ENCODE data around the gene TTC39A.

DNA sequence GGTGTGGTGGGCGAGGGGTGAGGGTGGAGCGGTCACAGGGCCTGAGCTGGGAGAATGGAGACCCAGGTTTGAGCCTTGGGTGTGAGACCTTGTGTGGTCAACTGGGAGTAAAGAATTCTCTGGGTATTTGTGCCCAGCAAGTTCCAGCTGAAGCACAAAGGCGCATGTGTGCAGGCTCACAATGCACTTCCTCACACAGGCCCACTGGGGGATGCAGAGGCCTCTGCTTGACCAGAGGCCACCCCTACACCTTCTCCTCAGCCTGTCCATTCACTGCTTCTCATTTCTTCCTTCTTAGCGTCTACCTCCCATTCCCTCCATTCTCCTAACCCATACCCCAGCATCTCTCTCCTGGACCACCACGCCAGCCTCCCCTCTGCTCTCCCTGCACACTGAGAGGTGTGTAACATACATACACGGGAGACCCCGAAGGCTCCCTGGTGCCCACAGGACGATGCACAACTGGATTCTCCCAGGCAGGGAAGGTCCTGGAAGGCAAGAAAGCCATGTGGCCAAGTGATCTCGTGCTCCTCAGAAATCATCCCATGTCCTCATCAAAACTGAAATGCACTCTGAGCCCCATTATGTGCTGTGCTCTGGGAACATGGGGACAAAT, 12.3 kb upstream of the TTC39A start:
- TF ChIP-seq, protein P1, sequence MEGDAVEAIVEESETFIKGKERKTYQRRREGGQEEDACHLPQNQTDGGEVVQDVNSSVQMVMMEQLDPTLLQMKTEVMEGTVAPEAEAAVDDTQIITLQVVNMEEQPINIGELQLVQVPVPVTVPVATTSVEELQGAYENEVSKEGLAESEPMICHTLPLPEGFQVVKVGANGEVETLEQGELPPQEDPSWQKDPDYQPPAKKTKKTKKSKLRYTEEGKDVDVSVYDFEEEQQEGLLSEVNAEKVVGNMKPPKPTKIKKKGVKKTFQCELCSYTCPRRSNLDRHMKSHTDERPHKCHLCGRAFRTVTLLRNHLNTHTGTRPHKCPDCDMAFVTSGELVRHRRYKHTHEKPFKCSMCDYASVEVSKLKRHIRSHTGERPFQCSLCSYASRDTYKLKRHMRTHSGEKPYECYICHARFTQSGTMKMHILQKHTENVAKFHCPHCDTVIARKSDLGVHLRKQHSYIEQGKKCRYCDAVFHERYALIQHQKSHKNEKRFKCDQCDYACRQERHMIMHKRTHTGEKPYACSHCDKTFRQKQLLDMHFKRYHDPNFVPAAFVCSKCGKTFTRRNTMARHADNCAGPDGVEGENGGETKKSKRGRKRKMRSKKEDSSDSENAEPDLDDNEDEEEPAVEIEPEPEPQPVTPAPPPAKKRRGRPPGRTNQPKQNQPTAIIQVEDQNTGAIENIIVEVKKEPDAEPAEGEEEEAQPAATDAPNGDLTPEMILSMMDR (IDR thresholded peaks at IDR 0.05; ENCODE audit: insufficient read depth, low read depth, low read length) = no peak
- TF ChIP-seq EZH2 (IDR thresholded peaks at IDR 0.05; ENCODE audit: insufficient read depth, low read length) = no peak
